DOHH2 (cell line): ENCODE data around the gene LHX2.

ENCODE experiments used
- H3F3A ChIP-seq: fragments of 200-600 bp; sonication (generic), shearing (Covaris generic); 2 replicates; pipeline ENCODE4 v1.6.0; 2016; ENCODE audit warnings: antibody characterized with exemption, mild to moderate bottlenecking; ENCODE audit not compliant: control insufficient read depth, insufficient read depth
- H3K27ac ChIP-seq: fragments of 200-600 bp; sonication (generic); 2 replicates; pipeline ENCODE4 v1.5.1; 2014; ENCODE audit warnings: low read depth, mild to moderate bottlenecking, low read length, moderate library complexity
- H3K27me3 ChIP-seq: fragments of 200-600 bp; sonication (generic); 2 replicates; pipeline ENCODE4 v1.6.1; 2014; ENCODE audit warnings: mild to moderate bottlenecking, low read length, mixed read lengths; ENCODE audit not compliant: control insufficient read depth
- H3K36me3 ChIP-seq: fragments of 200-600 bp; sonication (generic); 2 replicates; pipeline ENCODE4 v1.6.1; 2014; ENCODE audit warnings: mild to moderate bottlenecking, low read length, moderate library complexity, mixed read lengths; ENCODE audit not compliant: control insufficient read depth
- H3K4me1 ChIP-seq: fragments of 200-600 bp; sonication (generic); 2 replicates; pipeline ENCODE4 v1.6.1; 2014; ENCODE audit warnings: mild to moderate bottlenecking, low read length, mixed read lengths; ENCODE audit not compliant: control insufficient read depth
- H3K4me2 ChIP-seq: fragments of 200-600 bp; sonication (generic); 2 replicates; pipeline ENCODE4 v1.6.0; 2014; ENCODE audit warnings: mild to moderate bottlenecking, low read length, moderate library complexity
- H3K4me3 ChIP-seq: fragments of 200-600 bp; sonication (generic); 2 replicates; pipeline ENCODE4 v1.5.1; 2014; ENCODE audit warnings: mild to moderate bottlenecking, low read length, mixed read lengths
- H3K79me2 ChIP-seq: fragments of 200-600 bp; sonication (generic); 2 replicates; pipeline ENCODE4 v1.6.1; 2014; ENCODE audit warnings: mild to moderate bottlenecking, low read length, mixed read lengths; ENCODE audit not compliant: control insufficient read depth
- H3K9me2 ChIP-seq: fragments of 200-600 bp; sonication (generic); replicated peaks from 2 replicates; pipeline ENCODE4 v1.6.1; 2014; ENCODE audit warnings: mild to moderate bottlenecking, low read length, mixed read lengths; ENCODE audit not compliant: control insufficient read depth
- H3K9me3 ChIP-seq: fragments of 200-600 bp; sonication (generic); 2 replicates; pipeline ENCODE4 v1.6.1; 2014; ENCODE audit warnings: antibody characterized with exemption, low read length, mixed read lengths; ENCODE audit not compliant: control insufficient read depth, insufficient read depth
- H4K20me1 ChIP-seq: fragments of 200-600 bp; sonication (generic); 2 replicates; pipeline ENCODE4 v1.6.0; 2014; ENCODE audit warnings: low read depth, mild to moderate bottlenecking, antibody characterized with exemption, low read length, moderate library complexity; ENCODE audit not compliant: control insufficient read depth, insufficient read depth
- EZH2phosphoT487 ChIP-seq: fragments of 200-600 bp; sonication (generic); IDR thresholded peaks from 2 replicates; pipeline ENCODE4 v1.6.1; 2017; ENCODE audit warnings: borderline replicate concordance, mild to moderate bottlenecking, antibody characterized with exemption, low read length, moderate library complexity, mixed read lengths
- TF ChIP-seq, protein P1 (sequence below): fragments of 200-600 bp; sonication (generic); IDR thresholded peaks from one replicate; pipeline ENCODE4 v1.5.1; 2014; ENCODE audit warnings: antibody characterized with exemption, mild to moderate bottlenecking, low read depth, low read length; ENCODE audit not compliant: poor library complexity, severe bottlenecking

LHX2 gene

DNA sequence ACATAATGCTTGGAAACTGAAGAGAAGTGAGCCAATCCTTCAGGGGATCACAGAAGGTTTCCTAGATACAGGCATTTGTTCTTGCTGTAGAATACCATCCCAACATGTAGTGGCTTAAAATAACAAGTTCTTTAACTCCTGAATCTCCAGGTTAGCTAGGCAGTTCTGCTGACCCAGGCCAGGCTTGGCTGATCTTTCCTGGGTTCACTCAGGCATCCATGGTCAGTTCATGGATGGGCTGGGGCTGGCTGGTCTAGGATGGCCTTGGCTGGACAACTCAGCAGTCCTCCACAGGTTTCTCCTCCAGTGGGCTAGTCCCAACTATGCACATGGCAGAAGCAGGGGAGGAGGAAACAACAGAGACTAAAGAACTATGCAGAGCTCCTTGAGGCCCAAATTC lies 44.2 kb upstream of the LHX2 start:
- H3F3A ChIP-seq: no peaks in the 10 kb centered on the region
- no peak for TF ChIP-seq EZH2phosphoT487
- no peaks in the 10 kb centered on the region for H4K20me1 ChIP-seq
- H3K4me2 ChIP-seq: no peak overlapping the region
- H3K4me3 ChIP-seq: no peak overlapping the region
- H3K79me2 ChIP-seq: no peaks in the 10 kb centered on the region
- no peaks in the 10 kb centered on the region for H3K9me2 ChIP-seq
- H3K9me3 ChIP-seq: peaks cover 14% of the 10 kb centered on the region; the same call in 1 of the 2 replicates
- H3K4me1 ChIP-seq: peaks cover 24% of the 10 kb centered on the region
- H3K27me3 ChIP-seq: peaks cover 2% of the 10 kb centered on the region; the same call in 1 of the 2 replicates
- H3K27ac ChIP-seq: no peak overlapping the region
- no peaks in the 10 kb centered on the region for H3K36me3 ChIP-seq

DNA sequence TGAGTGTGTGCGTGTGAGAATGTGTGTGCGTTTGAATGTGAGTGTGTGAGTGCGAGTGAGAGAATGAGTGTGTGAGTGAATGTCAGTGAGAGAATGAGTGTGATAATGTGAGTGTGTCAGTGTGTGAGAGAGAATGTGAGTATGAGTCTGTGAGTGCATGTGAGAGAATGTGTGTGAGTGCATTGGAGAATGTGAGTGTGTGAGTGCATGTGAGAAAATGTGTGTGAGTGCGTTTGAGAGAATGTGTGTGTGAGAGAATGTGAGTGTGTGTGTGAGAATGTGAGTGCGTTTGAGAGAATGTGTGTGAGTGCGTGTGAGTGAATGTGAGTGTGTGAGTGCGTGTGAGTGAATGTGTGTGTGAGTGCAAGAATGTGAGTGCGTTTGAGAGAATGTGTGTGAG lies 39.0 kb upstream of the LHX2 start:
- no peaks in the 10 kb centered on the region for H3K36me3 ChIP-seq
- H3K27me3 ChIP-seq: no peaks in the 10 kb centered on the region
- H3K4me3 ChIP-seq: no peak overlapping the region

GRCh38 chr9:123973590-123974223 lies 37.9 kb upstream of the LHX2 start:
- 0 out of 2 replicates have a peak, but pooled peaks cover 7% of the 10 kb centered on the region for H3F3A ChIP-seq
- peaks cover 26% of the 10 kb centered on the region; the same call in 1 of the 2 replicates for H3K9me3 ChIP-seq
- no peaks in the 10 kb centered on the region for H4K20me1 ChIP-seq
- H3K79me2 ChIP-seq: no peaks in the 10 kb centered on the region
- no peaks in the 10 kb centered on the region for H3K9me2 ChIP-seq
- H3K27ac ChIP-seq: no peak overlapping the region
- no peaks in the 10 kb centered on the region for H3K27me3 ChIP-seq
- no peak overlapping the region for H3K4me2 ChIP-seq
- H3K36me3 ChIP-seq: no peaks in the 10 kb centered on the region
- H3K4me3 ChIP-seq: no peak overlapping the region
- H3K4me1 ChIP-seq: no peaks in the 10 kb centered on the region
- TF ChIP-seq, protein P1, sequence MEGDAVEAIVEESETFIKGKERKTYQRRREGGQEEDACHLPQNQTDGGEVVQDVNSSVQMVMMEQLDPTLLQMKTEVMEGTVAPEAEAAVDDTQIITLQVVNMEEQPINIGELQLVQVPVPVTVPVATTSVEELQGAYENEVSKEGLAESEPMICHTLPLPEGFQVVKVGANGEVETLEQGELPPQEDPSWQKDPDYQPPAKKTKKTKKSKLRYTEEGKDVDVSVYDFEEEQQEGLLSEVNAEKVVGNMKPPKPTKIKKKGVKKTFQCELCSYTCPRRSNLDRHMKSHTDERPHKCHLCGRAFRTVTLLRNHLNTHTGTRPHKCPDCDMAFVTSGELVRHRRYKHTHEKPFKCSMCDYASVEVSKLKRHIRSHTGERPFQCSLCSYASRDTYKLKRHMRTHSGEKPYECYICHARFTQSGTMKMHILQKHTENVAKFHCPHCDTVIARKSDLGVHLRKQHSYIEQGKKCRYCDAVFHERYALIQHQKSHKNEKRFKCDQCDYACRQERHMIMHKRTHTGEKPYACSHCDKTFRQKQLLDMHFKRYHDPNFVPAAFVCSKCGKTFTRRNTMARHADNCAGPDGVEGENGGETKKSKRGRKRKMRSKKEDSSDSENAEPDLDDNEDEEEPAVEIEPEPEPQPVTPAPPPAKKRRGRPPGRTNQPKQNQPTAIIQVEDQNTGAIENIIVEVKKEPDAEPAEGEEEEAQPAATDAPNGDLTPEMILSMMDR: no peak
- no peak for TF ChIP-seq EZH2phosphoT487

More for the DNA sequence above, 39.0 kb upstream of the LHX2 start:
- Histone ChIP-seq H3F3A (0 out of 2 replicates have a peak, but pooled peaks cover 7% of the 10 kb centered on the region), H3K27ac (no peak overlapping the region), H3K4me2 (no peak overlapping the region), H3K79me2 (no peaks in the 10 kb centered on the region), H3K9me2 (no peaks in the 10 kb centered on the region), H4K20me1 (no peaks in the 10 kb centered on the region), H3K4me1 (no peaks in the 10 kb centered on the region), H3K9me3 (peaks cover 26% of the 10 kb centered on the region; the same call in 1 of the 2 replicates)
- no peak for TF ChIP-seq EZH2phosphoT487
- TF ChIP-seq, protein P1: no peak

DNA sequence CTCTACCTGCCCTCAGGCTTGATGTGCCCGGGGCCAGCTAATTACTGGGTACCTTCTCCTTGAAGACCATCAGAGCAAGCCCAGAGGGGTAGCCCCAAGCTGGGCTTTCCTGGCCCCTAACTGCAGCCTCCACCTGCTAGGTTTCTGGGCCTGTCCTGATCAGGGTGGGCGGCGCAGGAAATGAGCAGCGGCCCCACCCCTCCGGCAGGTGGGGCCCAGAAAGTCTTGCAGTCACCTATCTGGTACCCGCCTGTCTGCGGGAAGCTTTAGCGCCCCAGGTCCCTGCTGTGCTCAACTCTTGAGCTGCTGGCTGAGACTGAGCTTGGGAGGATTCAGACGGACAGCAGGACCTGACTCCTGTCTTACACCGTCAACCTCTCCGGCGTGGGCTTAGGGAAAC lies 37.1 kb upstream of the LHX2 start:
- H4K20me1 ChIP-seq: no peaks in the 10 kb centered on the region
- peaks cover 31% of the 10 kb centered on the region for H3K9me3 ChIP-seq
- no peaks in the 10 kb centered on the region for H3K79me2 ChIP-seq
- no peak overlapping the region for H3K4me2 ChIP-seq
- H3K36me3 ChIP-seq: no peaks in the 10 kb centered on the region
- no peak overlapping the region for H3K4me3 ChIP-seq
- TF ChIP-seq EZH2phosphoT487: no peak
- TF ChIP-seq, protein P1: no peak
- no peaks in the 10 kb centered on the region for H3K9me2 ChIP-seq
- no peak overlapping the region for H3K27ac ChIP-seq
- no peaks in the 10 kb centered on the region for H3K4me1 ChIP-seq
- H3K27me3 ChIP-seq: peaks cover 4% of the 10 kb centered on the region; the same call in 1 of the 2 replicates
- H3F3A ChIP-seq: 0 out of 2 replicates have a peak, but pooled peaks cover 7% of the 10 kb centered on the region
